GM23338 (cell line): ENCODE data around the gene REV3L. TPM values are rescaled to one million over a fixed set of nuclear protein-coding genes. Genes with fewer than 3 reads are reported as not detected.

Source experiments
- ATAC-seq: fragments of 200-7000 bp; cut with Tn5 transposase; 3 replicates; pipeline ENCODE4 v1.9.1; 2020
- DNase-seq: peaks from one replicate; pipeline ENCODE4 v3.0.0-alpha.2; 2015; ENCODE audit warnings: low spot score
- H2AFZ ChIP-seq: fragments of 200-600 bp; sonication (generic); 2 replicates; pipeline ENCODE4 v1.8.0; 2016; ENCODE audit warnings: antibody characterized with exemption, mild to moderate bottlenecking, moderate library complexity
- H3F3A ChIP-seq: fragments of 200-600 bp; sonication (generic); replicated peaks from 2 replicates; pipeline ENCODE4 v1.8.0; 2017; ENCODE audit warnings: antibody characterized with exemption, mixed run types, low read depth
- H3K27ac ChIP-seq: fragments of 200-600 bp; sonication (generic); 2 replicates; pipeline ENCODE4 v1.6.1; 2016; ENCODE audit warnings: low read depth
- H3K27me3 ChIP-seq: fragments of 200-600 bp; sonication (generic); 2 replicates; pipeline ENCODE4 v1.8.0; 2016; ENCODE audit warnings: mild to moderate bottlenecking, mixed run types, moderate library complexity; ENCODE audit not compliant: insufficient read depth
- H3K36me3 ChIP-seq: fragments of 200-600 bp; sonication (generic); 2 replicates; pipeline ENCODE4 v1.8.0; 2016; ENCODE audit warnings: mild to moderate bottlenecking; ENCODE audit not compliant: insufficient read depth
- H3K4me1 ChIP-seq: fragments of 200-600 bp; sonication (generic); 2 replicates; pipeline ENCODE4 v1.8.0; 2016; ENCODE audit warnings: mild to moderate bottlenecking, moderate library complexity; ENCODE audit not compliant: insufficient read depth
- H3K4me2 ChIP-seq: fragments of 200-600 bp; sonication (generic); 2 replicates; pipeline ENCODE4 v1.7.1; 2017; ENCODE audit warnings: mixed run types
- H3K4me3 ChIP-seq: fragments of 200-600 bp; sonication (generic); 2 replicates; pipeline ENCODE4 v1.6.1; 2016; ENCODE audit warnings: mixed run types
- H3K79me2 ChIP-seq: fragments of 200-600 bp; sonication (generic); replicated peaks from 2 replicates; pipeline ENCODE4 v1.8.0; 2017; ENCODE audit warnings: mild to moderate bottlenecking; ENCODE audit not compliant: insufficient read depth
- H3K9me2 ChIP-seq: fragments of 200-600 bp; sonication (generic); 2 replicates; pipeline ENCODE4 v1.8.0; 2017; ENCODE audit not compliant: insufficient read depth
- H4K20me1 ChIP-seq: fragments of 200-600 bp; sonication (generic); replicated peaks from 2 replicates; pipeline ENCODE4 v1.8.0; 2017; ENCODE audit warnings: mild to moderate bottlenecking; ENCODE audit not compliant: insufficient read depth
- H3K27ac Mint-ChIP-seq: 2 replicates; pipeline ENCODE4 v1.8.0; 2020; ENCODE audit warnings: inconsistent platforms, mild to moderate bottlenecking, moderate library complexity, mixed read lengths
- H3K27me3 Mint-ChIP-seq: 3 replicates; pipeline ENCODE4 v1.8.0; 2022; ENCODE audit warnings: low read depth, mild to moderate bottlenecking, moderate library complexity, mixed read lengths, inconsistent platforms; ENCODE audit not compliant: insufficient read depth, poor library complexity
- H3K36me3 Mint-ChIP-seq: 3 replicates; pipeline ENCODE4 v1.8.0; 2021; ENCODE audit warnings: low read depth, mild to moderate bottlenecking, inconsistent platforms, moderate library complexity, mixed read lengths
- H3K4me1 Mint-ChIP-seq: 3 replicates; pipeline ENCODE4 v1.8.0; 2020; ENCODE audit warnings: mild to moderate bottlenecking, inconsistent platforms, mixed read lengths
- H3K4me3 Mint-ChIP-seq: 3 replicates; pipeline ENCODE4 v1.8.0; 2021; ENCODE audit warnings: moderate library complexity, mild to moderate bottlenecking, inconsistent platforms, mixed read lengths
- H3K9me3 Mint-ChIP-seq: 3 replicates; pipeline ENCODE4 v1.8.0; 2020; ENCODE audit warnings: moderate library complexity, mild to moderate bottlenecking, inconsistent platforms, mixed read lengths
- CREB1 ChIP-seq: fragments of 250-450 bp; sonication (Bioruptor Pico); IDR thresholded peaks from 2 replicates; pipeline ENCODE4 v1.5.0; 2020; ENCODE audit warnings: low read depth, mild to moderate bottlenecking, moderate library complexity
- ETS1 ChIP-seq: IDR thresholded peaks from 2 replicates; pipeline ENCODE4 v1.6.1; 2016; ENCODE audit warnings: antibody characterized with exemption
- EZH2phosphoT487 ChIP-seq: fragments of 200-600 bp; sonication (generic); IDR thresholded peaks from one replicate; pipeline ENCODE4 v1.8.1; 2018; ENCODE audit warnings: antibody characterized with exemption; ENCODE audit not compliant: unreplicated experiment
- JUNB ChIP-seq: IDR thresholded peaks from one replicate; pipeline ENCODE4 v1.6.1; 2016; ENCODE audit warnings: antibody characterized with exemption; ENCODE audit not compliant: unreplicated experiment
- NANOG ChIP-seq: IDR thresholded peaks from 2 replicates; pipeline ENCODE4 v1.6.1; 2016; ENCODE audit warnings: antibody characterized with exemption, borderline replicate concordance
- POLR2AphosphoS5 ChIP-seq: IDR thresholded peaks from 2 replicates; pipeline ENCODE4 v1.6.1; 2016; ENCODE audit warnings: antibody characterized with exemption, low read depth
- ZNF114 ChIP-seq: fragments of 250-450 bp; sonication (Bioruptor Pico); IDR thresholded peaks from 2 replicates; pipeline ENCODE4 v1.5.0; 2020; ENCODE audit warnings: mild to moderate bottlenecking, moderate library complexity
- polyA plus RNA-seq: library from polyadenylated mRNA; unstranded; fragments of >200 nt; fragmentation: Nextera tagmentation; extraction: Ambion mirVana; gene quantifications from 2 replicates; pipeline ENCODE4 v1.2.1, GENCODE V29; 2016
- total RNA-seq: library from RNA; depleted of rRNA; stranded (reverse); fragments of >200 nt; shearing (Covaris generic); gene quantifications from 2 replicates; pipeline ENCODE4 v1.2.3, GENCODE V29; 2014
- TF ChIP-seq, protein P1 (sequence below): fragments of 250-450 bp; sonication (Bioruptor Pico); IDR thresholded peaks from 2 replicates; pipeline ENCODE4 v1.5.0; 2020; ENCODE audit warnings: mild to moderate bottlenecking, moderate library complexity
- TF ChIP-seq, protein P2 (sequence below): IDR thresholded peaks from one replicate; pipeline ENCODE4 v1.6.1; 2018; ENCODE audit warnings: antibody characterized with exemption; ENCODE audit not compliant: unreplicated experiment

Gene REV3L
- total and polyA plus RNA-seq, 2 experiments from 2014 or later, result 8.3 to 13.1 TPM

- TF ChIP-seq, protein P1, sequence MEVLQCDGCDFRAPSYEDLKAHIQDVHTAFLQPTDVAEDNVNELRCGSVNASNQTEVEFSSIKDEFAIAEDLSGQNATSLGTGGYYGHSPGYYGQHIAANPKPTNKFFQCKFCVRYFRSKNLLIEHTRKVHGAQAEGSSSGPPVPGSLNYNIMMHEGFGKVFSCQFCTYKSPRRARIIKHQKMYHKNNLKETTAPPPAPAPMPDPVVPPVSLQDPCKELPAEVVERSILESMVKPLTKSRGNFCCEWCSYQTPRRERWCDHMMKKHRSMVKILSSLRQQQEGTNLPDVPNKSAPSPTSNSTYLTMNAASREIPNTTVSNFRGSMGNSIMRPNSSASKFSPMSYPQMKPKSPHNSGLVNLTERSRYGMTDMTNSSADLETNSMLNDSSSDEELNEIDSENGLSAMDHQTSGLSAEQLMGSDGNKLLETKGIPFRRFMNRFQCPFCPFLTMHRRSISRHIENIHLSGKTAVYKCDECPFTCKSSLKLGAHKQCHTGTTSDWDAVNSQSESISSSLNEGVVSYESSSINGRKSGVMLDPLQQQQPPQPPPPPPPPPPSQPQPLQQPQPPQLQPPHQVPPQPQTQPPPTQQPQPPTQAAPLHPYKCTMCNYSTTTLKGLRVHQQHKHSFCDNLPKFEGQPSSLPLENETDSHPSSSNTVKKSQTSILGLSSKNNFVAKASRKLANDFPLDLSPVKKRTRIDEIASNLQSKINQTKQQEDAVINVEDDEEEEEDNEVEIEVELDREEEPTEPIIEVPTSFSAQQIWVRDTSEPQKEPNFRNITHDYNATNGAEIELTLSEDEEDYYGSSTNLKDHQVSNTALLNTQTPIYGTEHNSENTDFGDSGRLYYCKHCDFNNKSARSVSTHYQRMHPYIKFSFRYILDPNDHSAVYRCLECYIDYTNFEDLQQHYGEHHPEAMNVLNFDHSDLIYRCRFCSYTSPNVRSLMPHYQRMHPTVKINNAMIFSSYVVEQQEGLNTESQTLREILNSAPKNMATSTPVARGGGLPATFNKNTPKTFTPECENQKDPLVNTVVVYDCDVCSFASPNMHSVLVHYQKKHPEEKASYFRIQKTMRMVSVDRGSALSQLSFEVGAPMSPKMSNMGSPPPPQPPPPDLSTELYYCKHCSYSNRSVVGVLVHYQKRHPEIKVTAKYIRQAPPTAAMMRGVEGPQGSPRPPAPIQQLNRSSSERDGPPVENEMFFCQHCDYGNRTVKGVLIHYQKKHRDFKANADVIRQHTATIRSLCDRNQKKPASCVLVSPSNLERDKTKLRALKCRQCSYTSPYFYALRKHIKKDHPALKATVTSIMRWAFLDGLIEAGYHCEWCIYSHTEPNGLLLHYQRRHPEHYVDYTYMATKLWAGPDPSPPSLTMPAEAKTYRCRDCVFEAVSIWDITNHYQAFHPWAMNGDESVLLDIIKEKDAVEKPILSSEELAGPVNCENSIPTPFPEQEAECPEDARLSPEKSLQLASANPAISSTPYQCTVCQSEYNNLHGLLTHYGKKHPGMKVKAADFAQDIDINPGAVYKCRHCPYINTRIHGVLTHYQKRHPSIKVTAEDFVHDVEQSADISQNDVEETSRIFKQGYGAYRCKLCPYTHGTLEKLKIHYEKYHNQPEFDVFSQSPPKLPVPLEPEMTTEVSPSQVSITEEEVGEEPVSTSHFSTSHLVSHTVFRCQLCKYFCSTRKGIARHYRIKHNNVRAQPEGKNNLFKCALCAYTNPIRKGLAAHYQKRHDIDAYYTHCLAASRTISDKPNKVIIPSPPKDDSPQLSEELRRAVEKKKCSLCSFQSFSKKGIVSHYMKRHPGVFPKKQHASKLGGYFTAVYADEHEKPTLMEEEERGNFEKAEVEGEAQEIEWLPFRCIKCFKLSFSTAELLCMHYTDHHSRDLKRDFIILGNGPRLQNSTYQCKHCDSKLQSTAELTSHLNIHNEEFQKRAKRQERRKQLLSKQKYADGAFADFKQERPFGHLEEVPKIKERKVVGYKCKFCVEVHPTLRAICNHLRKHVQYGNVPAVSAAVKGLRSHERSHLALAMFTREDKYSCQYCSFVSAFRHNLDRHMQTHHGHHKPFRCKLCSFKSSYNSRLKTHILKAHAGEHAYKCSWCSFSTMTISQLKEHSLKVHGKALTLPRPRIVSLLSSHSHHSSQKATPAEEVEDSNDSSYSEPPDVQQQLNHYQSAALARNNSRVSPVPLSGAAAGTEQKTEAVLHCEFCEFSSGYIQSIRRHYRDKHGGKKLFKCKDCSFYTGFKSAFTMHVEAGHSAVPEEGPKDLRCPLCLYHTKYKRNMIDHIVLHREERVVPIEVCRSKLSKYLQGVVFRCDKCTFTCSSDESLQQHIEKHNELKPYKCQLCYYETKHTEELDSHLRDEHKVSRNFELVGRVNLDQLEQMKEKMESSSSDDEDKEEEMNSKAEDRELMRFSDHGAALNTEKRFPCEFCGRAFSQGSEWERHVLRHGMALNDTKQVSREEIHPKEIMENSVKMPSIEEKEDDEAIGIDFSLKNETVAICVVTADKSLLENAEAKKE (CRISPR knock-in tag), result no peak
- TF ChIP-seq ETS1 (no peak), POLR2AphosphoS5 (no peak)
Measured at GRCh38 chr6:111294374-111294967, 188.5 kb downstream of the REV3L start (continued).

DNA sequence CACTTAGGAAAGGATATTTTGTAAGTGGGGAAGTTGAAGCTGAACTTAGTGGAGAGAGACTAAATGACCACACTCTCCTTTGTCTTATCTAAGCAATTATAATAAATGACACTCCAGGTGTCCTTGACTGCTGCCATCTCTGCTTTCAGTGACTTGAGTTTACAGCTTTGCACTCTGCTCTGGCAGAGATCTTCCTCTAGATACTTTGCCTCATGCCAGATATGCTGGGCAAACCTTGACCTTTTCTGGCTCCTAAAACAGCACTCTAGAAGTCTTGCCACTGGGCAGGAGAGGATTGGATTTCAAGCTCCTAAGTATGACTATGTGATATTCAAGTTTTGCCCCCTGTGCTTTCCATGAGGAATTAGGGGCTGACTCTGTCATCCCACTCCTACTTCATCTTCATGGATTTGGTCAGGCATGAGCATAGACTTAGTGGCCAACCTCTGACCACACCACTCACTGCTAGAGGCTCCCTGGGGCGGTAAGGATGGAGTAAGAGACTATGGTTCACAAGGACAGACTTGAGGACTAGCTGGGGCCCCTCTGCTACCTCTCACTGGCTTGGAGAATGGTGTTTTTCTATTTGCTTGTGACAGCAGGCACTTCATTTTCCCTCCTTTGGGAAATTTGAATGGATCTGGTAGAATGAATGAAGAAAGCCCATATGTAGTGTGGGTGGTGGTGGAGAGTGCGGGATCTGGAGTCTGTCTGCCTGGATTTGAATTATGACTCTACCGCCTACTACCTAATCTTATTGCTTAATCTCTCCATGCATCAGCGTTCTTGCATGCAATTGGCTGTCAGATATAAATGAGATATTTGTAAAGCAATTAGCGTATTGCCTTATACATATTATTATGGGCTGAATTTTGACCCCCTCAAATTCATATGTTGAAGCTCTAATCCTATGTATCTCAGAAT, 191.4 kb downstream of the REV3L start:
- Mint-ChIP-seq H3K9me3 (no peaks in the 10 kb centered on the region), H3K4me3 (no peak overlapping the region), H3K27me3 (peaks cover 2% of the 10 kb centered on the region), H3K4me1 (peaks cover 15% of the 10 kb centered on the region), H3K27ac (no peak overlapping the region), H3K36me3 (peaks cover 3% of the 10 kb centered on the region; the same call in 1 of the 3 replicates)
- H3K4me1 ChIP-seq, result peaks cover 14% of the 10 kb centered on the region; the same call in 1 of the 2 replicates
- no peaks in the 10 kb centered on the region for H3K36me3 ChIP-seq
- no peaks in the 10 kb centered on the region for H3K27me3 ChIP-seq
- no peak for DNase-seq
- no peaks in the 10 kb centered on the region; the same call in 1 of the 2 replicates for H4K20me1 ChIP-seq
- ATAC-seq, result no peak
- no peaks in the 10 kb centered on the region for H3F3A ChIP-seq
- no peaks in the 10 kb centered on the region for H3K9me2 ChIP-seq
- no peak overlapping the region for H3K4me3 ChIP-seq
- no peak overlapping the region for H3K27ac ChIP-seq
- H3K4me2 ChIP-seq, result no peak overlapping the region
- H2AFZ ChIP-seq, result no peak overlapping the region
- H3K79me2 ChIP-seq, result no peaks in the 10 kb centered on the region
- TF ChIP-seq, protein P2, sequence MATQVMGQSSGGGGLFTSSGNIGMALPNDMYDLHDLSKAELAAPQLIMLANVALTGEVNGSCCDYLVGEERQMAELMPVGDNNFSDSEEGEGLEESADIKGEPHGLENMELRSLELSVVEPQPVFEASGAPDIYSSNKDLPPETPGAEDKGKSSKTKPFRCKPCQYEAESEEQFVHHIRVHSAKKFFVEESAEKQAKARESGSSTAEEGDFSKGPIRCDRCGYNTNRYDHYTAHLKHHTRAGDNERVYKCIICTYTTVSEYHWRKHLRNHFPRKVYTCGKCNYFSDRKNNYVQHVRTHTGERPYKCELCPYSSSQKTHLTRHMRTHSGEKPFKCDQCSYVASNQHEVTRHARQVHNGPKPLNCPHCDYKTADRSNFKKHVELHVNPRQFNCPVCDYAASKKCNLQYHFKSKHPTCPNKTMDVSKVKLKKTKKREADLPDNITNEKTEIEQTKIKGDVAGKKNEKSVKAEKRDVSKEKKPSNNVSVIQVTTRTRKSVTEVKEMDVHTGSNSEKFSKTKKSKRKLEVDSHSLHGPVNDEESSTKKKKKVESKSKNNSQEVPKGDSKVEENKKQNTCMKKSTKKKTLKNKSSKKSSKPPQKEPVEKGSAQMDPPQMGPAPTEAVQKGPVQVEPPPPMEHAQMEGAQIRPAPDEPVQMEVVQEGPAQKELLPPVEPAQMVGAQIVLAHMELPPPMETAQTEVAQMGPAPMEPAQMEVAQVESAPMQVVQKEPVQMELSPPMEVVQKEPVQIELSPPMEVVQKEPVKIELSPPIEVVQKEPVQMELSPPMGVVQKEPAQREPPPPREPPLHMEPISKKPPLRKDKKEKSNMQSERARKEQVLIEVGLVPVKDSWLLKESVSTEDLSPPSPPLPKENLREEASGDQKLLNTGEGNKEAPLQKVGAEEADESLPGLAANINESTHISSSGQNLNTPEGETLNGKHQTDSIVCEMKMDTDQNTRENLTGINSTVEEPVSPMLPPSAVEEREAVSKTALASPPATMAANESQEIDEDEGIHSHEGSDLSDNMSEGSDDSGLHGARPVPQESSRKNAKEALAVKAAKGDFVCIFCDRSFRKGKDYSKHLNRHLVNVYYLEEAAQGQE, result no peak
- TF ChIP-seq EZH2phosphoT487 (no peak), JUNB (no peak), CREB1 (CRISPR knock-in tag) (no peak), ZNF114 (no peak), NANOG (no peak)
